PC-3 (cell line): ENCODE results near the gene MCOLN2. TPM values are rescaled to one million over a fixed set of nuclear protein-coding genes. Genes with fewer than 3 reads are reported as not detected.

Experiments
- ATAC-seq: fragments of 200-7000 bp; cut with Tn5 transposase; 2 replicates; pipeline ENCODE4 v1.9.1; 2020; ENCODE audit warnings: mild to moderate bottlenecking, moderate library complexity
- Bru-seq: library from RNA; stranded (reverse); fragments of 400-500 nt; gene quantifications from one replicate; lab custom pipeline; 2021; lab: Mats Ljungman, UMichigan
- BruChase-seq, 2 experiments: library from RNA; stranded (reverse); fragments of 400-500 nt; gene quantifications; one replicate each; lab custom pipeline; 2021; lab: Mats Ljungman, UMichigan
- BruUV-seq: library from RNA; stranded (reverse); fragments of 400-500 nt; replicated peaks from 2 replicates; lab custom pipeline; 2021; lab: Mats Ljungman, UMichigan
- CTCF ChIA-PET: fragments of 300-600 bp; sonication (Branson Sonifier 250); formaldehyde crosslinking; loops from one replicate; lab custom pipeline; 2022; ENCODE audit warnings: antibody characterized with exemption; lab: Charles Lee
- POLR2A ChIA-PET: fragments of 300-600 bp; sonication (Branson Sonifier 250); formaldehyde crosslinking; loops from one replicate; lab custom pipeline; 2022; ENCODE audit warnings: antibody characterized with exemption; ENCODE audit not compliant: unreplicated experiment; lab: Charles Lee
- DNase-seq: peaks from one replicate; pipeline ENCODE4 v3.0.0-alpha.2; 2015
- H2AFZ ChIP-seq: fragments of 300-600 bp; sonication (generic); 2 replicates; pipeline ENCODE4 v1.6.0; 2016; ENCODE audit warnings: antibody characterized with exemption, low read length
- H3F3A ChIP-seq: fragments of 300-600 bp; sonication (generic); one replicate; pipeline ENCODE4 v1.6.0; 2017; ENCODE audit warnings: antibody characterized with exemption, low read length, control low read depth, mild to moderate bottlenecking; ENCODE audit not compliant: unreplicated experiment
- H3K27ac ChIP-seq: fragments of 300-600 bp; sonication (generic); 2 replicates; pipeline ENCODE4 v1.5.1; 2016; ENCODE audit warnings: mild to moderate bottlenecking, low read length
- H3K27me3 ChIP-seq: fragments of 300-600 bp; sonication (generic); 2 replicates; pipeline ENCODE4 v1.6.1; 2016; ENCODE audit warnings: low read length, mixed read lengths
- H3K36me3 ChIP-seq: fragments of 300-600 bp; sonication (generic); 2 replicates; pipeline ENCODE4 v1.6.1; 2016; ENCODE audit warnings: low read depth, mixed run types, low read length, mixed read lengths
- H3K4me1 ChIP-seq: fragments of 300-600 bp; sonication (generic); 2 replicates; pipeline ENCODE4 v1.5.1; 2016; ENCODE audit warnings: low read length; ENCODE audit not compliant: insufficient read depth
- H3K4me2 ChIP-seq: fragments of 300-600 bp; sonication (generic); 2 replicates; pipeline ENCODE4 v1.6.0; 2016; ENCODE audit warnings: low read length
- H3K4me3 ChIP-seq: fragments of 300-600 bp; sonication (generic); 2 replicates; pipeline ENCODE4 v1.5.1; 2016; ENCODE audit warnings: mild to moderate bottlenecking, low read length, mixed read lengths
- H3K79me2 ChIP-seq: fragments of 300-600 bp; sonication (generic); 2 replicates; pipeline ENCODE4 v1.6.1; 2017; ENCODE audit warnings: low read length, mixed read lengths
- H3K9ac ChIP-seq: fragments of 300-600 bp; sonication (generic); 2 replicates; pipeline ENCODE4 v1.6.0; 2016; ENCODE audit warnings: mild to moderate bottlenecking, low read length
- H3K9me2 ChIP-seq: fragments of 300-600 bp; sonication (generic); replicated peaks from 2 replicates; pipeline ENCODE4 v1.6.1; 2016; ENCODE audit warnings: mixed run types, low read length, mixed read lengths
- H3K9me3 ChIP-seq: fragments of 300-600 bp; sonication (generic); 2 replicates; pipeline ENCODE4 v1.6.1; 2016; ENCODE audit warnings: low read length, mixed read lengths
- H4K20me1 ChIP-seq: fragments of 300-600 bp; sonication (generic); 2 replicates; pipeline ENCODE4 v1.6.1; 2016; ENCODE audit warnings: low read length, mixed read lengths
- EZH2 ChIP-seq: fragments of 300-600 bp; sonication (generic); IDR thresholded peaks from one replicate; pipeline ENCODE4 v1.6.1; 2017; ENCODE audit warnings: antibody characterized with exemption, mild to moderate bottlenecking, low read length; ENCODE audit not compliant: unreplicated experiment
- EZH2phosphoT487 ChIP-seq: fragments of 300-600 bp; sonication (generic); IDR thresholded peaks from 2 replicates; pipeline ENCODE4 v1.6.1; 2018; ENCODE audit warnings: mild to moderate bottlenecking, antibody characterized with exemption, low read length, borderline replicate concordance
- intact Hi-C: fragments of 100-400 bp; cut with micrococcal nuclease; formaldehyde crosslinking; loops from 2 replicates; pipeline ENCODE4 v1.9.0; 2023
- long read RNA-seq: library from polyadenylated mRNA; unstranded; transcript quantifications from one replicate; pipeline ENCODE4 v2.0.0, GENCODE V29; 2021; ENCODE audit not compliant: unreplicated experiment
- total RNA-seq: library from RNA; depleted of rRNA; stranded (reverse); fragments of >200 nt; gene quantifications from 2 replicates; pipeline ENCODE4 v1.2.3, GENCODE V29; 2014; rRNA removed
- TF ChIP-seq, protein P1 (sequence below): fragments of 300-600 bp; sonication (generic); conservative IDR thresholded peaks from 2 replicates; pipeline ENCODE4 v1.5.1; 2017; ENCODE audit warnings: antibody characterized with exemption, low read depth, mild to moderate bottlenecking, low read length

The MCOLN2 gene
- total RNA-seq: 11.7 and 24.6 TPM in 2 replicates
- percentile 47 among the genes with signal in this experiment for Bru-seq, nascent RNA
- BruChase-seq, experiment 1, labeled RNA remaining after a 6-hour chase: percentile 48 among the genes with signal in this experiment
- percentile 49 among the genes with signal in this experiment for BruChase-seq, experiment 2, labeled RNA remaining after a 2-hour chase
- long read RNA-seq, transcript MCOLN2-202 (14 exons, 2,871 nt): major isoform, 11 of 20 reads
- long read RNA-seq, partial matches to known transcripts: 0 of 20 reads
- long read RNA-seq, other reads (novel, unspliced or antisense): 7 of 20 reads

DNA sequence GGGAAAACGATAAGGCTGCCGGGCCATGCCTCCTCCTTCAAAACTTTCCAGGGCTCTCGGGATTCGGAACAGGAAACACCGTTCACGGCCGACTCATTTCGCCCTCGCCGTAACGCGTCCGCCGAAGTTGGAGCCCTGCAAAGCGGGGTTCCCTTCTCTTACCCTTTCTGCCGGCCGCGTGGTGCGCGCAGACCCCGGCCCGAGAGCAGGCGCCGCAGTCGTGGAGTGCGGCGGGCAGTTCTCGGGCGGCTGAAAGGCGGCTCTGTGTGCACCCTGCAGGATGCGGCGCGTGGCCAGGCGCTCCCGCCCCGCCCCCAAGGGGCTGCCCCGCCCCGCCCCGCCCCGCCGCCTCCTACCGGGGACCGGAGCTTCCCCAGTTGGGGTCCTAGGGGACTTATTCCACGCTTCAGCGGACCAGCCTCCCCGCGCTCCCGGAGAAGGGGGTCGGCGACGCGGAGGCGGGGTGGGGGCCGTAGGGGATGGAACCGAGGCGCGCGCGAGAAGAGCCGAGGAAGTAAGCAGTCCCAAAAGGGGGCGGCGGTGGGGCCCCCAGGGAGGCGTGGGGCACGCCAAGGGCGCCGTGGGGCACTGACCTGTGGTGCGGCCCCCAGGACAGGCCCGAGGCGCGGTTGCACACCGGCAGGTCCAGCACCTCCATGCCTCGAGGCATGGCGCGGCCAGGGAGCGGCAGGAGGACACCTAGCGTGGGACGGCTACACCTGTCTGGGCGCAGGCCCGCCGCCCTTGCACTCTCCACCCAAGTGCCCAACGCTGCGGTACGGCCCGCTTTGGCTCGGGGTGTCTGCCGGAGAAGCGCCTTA, at the start of gene MCOLN2:
TSS of gene MCOLN2 (minus strand) at position 268 of the 821 bp plus-strand sequence. CDS start at position 27, 241 bp downstream.
- H3K27me3 ChIP-seq: no peaks in the 10 kb centered on the region
- peak within 1 kb of the TSS; percentile 97 for H2AFZ ChIP-seq
- intact Hi-C loops: loop anchor here (2.0 kb wide), 1 partner anchor 52 kb away; no protein-coding TSS in a partner anchor

GRCh38 chr1:85042413-85042812, 45.5 kb upstream of the MCOLN2 start:
- TF ChIP-seq EZH2: no peak
- TF ChIP-seq EZH2phosphoT487: no peak
- TF ChIP-seq, protein P1, sequence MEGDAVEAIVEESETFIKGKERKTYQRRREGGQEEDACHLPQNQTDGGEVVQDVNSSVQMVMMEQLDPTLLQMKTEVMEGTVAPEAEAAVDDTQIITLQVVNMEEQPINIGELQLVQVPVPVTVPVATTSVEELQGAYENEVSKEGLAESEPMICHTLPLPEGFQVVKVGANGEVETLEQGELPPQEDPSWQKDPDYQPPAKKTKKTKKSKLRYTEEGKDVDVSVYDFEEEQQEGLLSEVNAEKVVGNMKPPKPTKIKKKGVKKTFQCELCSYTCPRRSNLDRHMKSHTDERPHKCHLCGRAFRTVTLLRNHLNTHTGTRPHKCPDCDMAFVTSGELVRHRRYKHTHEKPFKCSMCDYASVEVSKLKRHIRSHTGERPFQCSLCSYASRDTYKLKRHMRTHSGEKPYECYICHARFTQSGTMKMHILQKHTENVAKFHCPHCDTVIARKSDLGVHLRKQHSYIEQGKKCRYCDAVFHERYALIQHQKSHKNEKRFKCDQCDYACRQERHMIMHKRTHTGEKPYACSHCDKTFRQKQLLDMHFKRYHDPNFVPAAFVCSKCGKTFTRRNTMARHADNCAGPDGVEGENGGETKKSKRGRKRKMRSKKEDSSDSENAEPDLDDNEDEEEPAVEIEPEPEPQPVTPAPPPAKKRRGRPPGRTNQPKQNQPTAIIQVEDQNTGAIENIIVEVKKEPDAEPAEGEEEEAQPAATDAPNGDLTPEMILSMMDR: no peak
- Histone ChIP-seq H2AFZ (no peak overlapping the region), H3K79me2 (no peaks in the 10 kb centered on the region), H3K27me3 (no peaks in the 10 kb centered on the region), H3K36me3 (no peaks in the 10 kb centered on the region), H3K9me3 (no peaks in the 10 kb centered on the region), H3K27ac (no peak overlapping the region), H3K4me2 (no peak overlapping the region), H3K9me2 (no peaks in the 10 kb centered on the region), H4K20me1 (no peaks in the 10 kb centered on the region), H3K4me1 (no peaks in the 10 kb centered on the region), H3K4me3 (no peak overlapping the region), H3K9ac (no peak overlapping the region), H3F3A (no peaks in the 10 kb centered on the region)
- DNase-seq (no peak), ATAC-seq (no peak)
- intact Hi-C loops: no loop called here
- no TSS peak for BruUV-seq
- CTCF ChIA-PET: no interaction called here
- POLR2A ChIA-PET: no interaction called here

More for the DNA sequence above, at the start of gene MCOLN2:
- TF ChIP-seq, protein P1: no peak
- TF ChIP-seq EZH2 (no peak), EZH2phosphoT487 (no peak)
- Histone ChIP-seq H3K9ac (peak within 1 kb of the TSS; percentile 50), H3K27ac (no peak within 1 kb of the TSS), H3K36me3 (no peaks in the 10 kb centered on the region), H3F3A (no peaks in the 10 kb centered on the region), H4K20me1 (no peaks in the 10 kb centered on the region), H3K4me3 (peak within 1 kb of the TSS; percentile 77), H3K9me2 (no peaks in the 10 kb centered on the region), H3K4me1 (peaks cover 17% of the 10 kb centered on the region), H3K79me2 (0 out of 2 replicates have a peak, but pooled peaks cover 3% of the 10 kb centered on the region), H3K4me2 (peak within 1 kb of the TSS; percentile 88), H3K9me3 (no peaks in the 10 kb centered on the region)
- POLR2A ChIA-PET: no interaction called here
- DNase-seq: peak; percentile 57
- peak; percentile 79 for ATAC-seq
- no TSS peak for BruUV-seq
- CTCF ChIA-PET: no interaction called here
